Measurements from ENCODE around the gene DDAH2.

- TF ChIP-seq CTCF (IDR thresholded peaks at IDR 0.05; ENCODE audit: low read length) (no peak), EZH2 (IDR thresholded peaks at IDR 0.05; ENCODE audit: borderline replicate concordance, low read length) (no peak)
These were observed 37.5 kb downstream of the DDAH2 start for GRCh38 chr6:31691564-31692108.

All from OCI-LY1 (cell line).